Mucosa of gallbladder (tissue), 1 donor: ENCODE results near the gene GRAP. TPM values are rescaled to one million over a fixed set of nuclear protein-coding genes. Genes with fewer than 3 reads are reported as not detected.
A peak's percentile ranks its signal among the peaks of the same experiment; 100 is the strongest.

Source experiments
- DNase-seq: peaks from one replicate; pipeline ENCODE4 v3.0.0-alpha.2; 2020; ENCODE audit warnings: low spot score
- total RNA-seq: library from RNA; stranded (reverse); gene quantifications from one replicate; pipeline ENCODE4 v1.2.1, GENCODE V29; 2021
- donor health status: DM: no; HTN: no; CAD: no.

The GRAP gene
- total RNA-seq, 1 donor from 2014 or later, result 7.8 TPM

GRCh38 chr17:19002805-19003542 lies 43.8 kb downstream of the GRAP start:
- no peak for DNase-seq

GRCh38 chr17:19001907-19002590 lies 44.7 kb downstream of the GRAP start:
- no peak for DNase-seq

- DNase-seq, result peak; percentile 50
Measured at GRCh38 chr17:19000531-19001325, 46.0 kb downstream of the GRAP start.

- no peak for DNase-seq
Measured at GRCh38 chr17:18999911-19000310, 46.8 kb downstream of the GRAP start.

GRCh38 chr17:18999394-18999793 lies 47.4 kb downstream of the GRAP start:
- no peak for DNase-seq

GRCh38 chr17:18997650-18998196 lies 49.0 kb downstream of the GRAP start:
- no peak for DNase-seq

GRCh38 chr17:18996458-18996857 lies 50.3 kb downstream of the GRAP start:
- no peak for DNase-seq

GRCh38 chr17:18995220-18995619 lies 51.5 kb downstream of the GRAP start:
- no peak for DNase-seq

GRCh38 chr17:18994631-18995030 lies 52.1 kb downstream of the GRAP start:
- DNase-seq, result no peak

- DNase-seq, result no peak
Measured at GRCh38 chr17:18993905-18994526, 52.7 kb downstream of the GRAP start.

- DNase-seq, result no peak
Measured at GRCh38 chr17:18992454-18993130, 54.2 kb downstream of the GRAP start.

- DNase-seq, result no peak
Measured at GRCh38 chr17:18991531-18992315, 55.0 kb downstream of the GRAP start.

GRCh38 chr17:18990331-18990730 lies 56.4 kb downstream of the GRAP start:
- no peak for DNase-seq

GRCh38 chr17:18988546-18989173 lies 58.1 kb downstream of the GRAP start:
- peak; percentile 88 for DNase-seq

- DNase-seq, result peak; percentile 68
Measured at GRCh38 chr17:18987862-18988545, 58.8 kb downstream of the GRAP start.

- DNase-seq, result no peak
Measured at GRCh38 chr17:18987230-18987610, 59.5 kb downstream of the GRAP start.

- no peak for DNase-seq
Measured at GRCh38 chr17:18986541-18987229, 60.1 kb downstream of the GRAP start.

GRCh38 chr17:18985475-18985874 lies 61.3 kb downstream of the GRAP start:
- DNase-seq, result no peak
